HCT116 (cell line): Measurements from ENCODE around the gene METTL6. TPM values are rescaled to one million over a fixed set of nuclear protein-coding genes. Genes with fewer than 3 reads are reported as not detected.
"Not testable (repeated sequence)": the region's sequence is repeated elsewhere in the genome, so short reads cannot be mapped to it uniquely, and the experiment has no call there.

Experiments used
- ATAC-seq: fragments of 200-7000 bp; cut with Tn5 transposase; 2 replicates; pipeline ENCODE4 v1.9.1; 2020; ENCODE audit warnings: mild to moderate bottlenecking, moderate library complexity
- BruUV-seq: library from RNA; stranded (reverse); fragments of 400-500 nt; replicated peaks from 2 replicates; lab custom pipeline; 2021; lab: Mats Ljungman, UMichigan
- CTCF ChIA-PET: fragments of 300-600 bp; sonication (Branson Sonifier 250); formaldehyde crosslinking; loops from one replicate; lab custom pipeline; 2021; ENCODE audit warnings: antibody characterized with exemption; lab: Charles Lee
- POLR2A ChIA-PET: fragments of 300-600, 350-600 bp; sonication (Branson Sonifier 250); formaldehyde crosslinking; loops from one replicate; lab custom pipeline; 2021; ENCODE audit warnings: antibody characterized with exemption; lab: Charles Lee
- RAD21 ChIA-PET, 2 experiments: fragments of 300-600 bp; sonication (Branson Sonifier 250); formaldehyde crosslinking; loops; one replicate each; lab custom pipeline; 2023; ENCODE audit warnings: low total read pairs in 2 of 2; ENCODE audit not compliant: uncharacterized antibody in 2 of 2, unreplicated experiment in 2 of 2, low non-redundant PET in 1 of 2; lab: Charles Lee
- DNase-seq: peaks from one replicate; pipeline ENCODE4 v3.0.0-alpha.2; 2010; ENCODE audit warnings: low read depth, low spot score
- H2AFZ ChIP-seq: fragments of 200-600 bp; shearing (Covaris generic), sonication (generic); 2 replicates; pipeline ENCODE4 v1.6.1; 2017; ENCODE audit warnings: low read depth, mixed run types, mixed read lengths, antibody characterized with exemption, low read length; ENCODE audit not compliant: poor library complexity, severe bottlenecking
- H3K27ac ChIP-seq: 2 replicates; pipeline ENCODE4 v1.5.1; 2012; ENCODE audit warnings: low read depth, low read length
- H3K27me3 ChIP-seq: fragments of 200-600 bp; sonication (generic); 2 replicates; pipeline ENCODE4 v1.6.1; 2016; ENCODE audit warnings: mixed run types, low read length, mixed read lengths; ENCODE audit not compliant: insufficient read depth
- H3K36me3 ChIP-seq, 2 experiments: fragments of 200-500 bp in 1 of 2; fragments of 200-600 bp in 1 of 2; sonication (Bioruptor generic) in 1 of 2; sonication (generic) in 1 of 2; 2 replicates each; pipeline versions ENCODE4 v1.5.1 to v1.6.1; 2014 to 2016; ENCODE audit warnings: low read length in 2 of 2, inconsistent platforms in 1 of 2, mixed read lengths in 1 of 2, mixed run types in 1 of 2; ENCODE audit not compliant: insufficient read depth in 2 of 2, control insufficient read depth in 1 of 2
- H3K4me1 ChIP-seq, 2 experiments: fragments of 200-600 bp in 1 of 2; sonication (generic) in 1 of 2; 2 replicates each; pipeline versions ENCODE4 v1.5.1 to v1.6.1; 2012 to 2017; ENCODE audit warnings: low read length in 2 of 2, inconsistent platforms in 1 of 2, mild to moderate bottlenecking in 1 of 2, mixed read lengths in 1 of 2, mixed run types in 1 of 2, moderate library complexity in 1 of 2; ENCODE audit not compliant: insufficient read depth in 2 of 2, control insufficient read depth in 1 of 2
- H3K4me2 ChIP-seq: fragments of 200-600 bp; sonication (generic); 2 replicates; pipeline ENCODE4 v1.6.1; 2017; ENCODE audit warnings: mixed run types, low read length, mixed read lengths
- H3K4me3 ChIP-seq, 2 experiments: fragments of 200-600 bp in 1 of 2; sonication (generic) in 1 of 2; replicated peaks in 1 of 2; 2 replicates each; pipeline ENCODE4 v1.5.1; 2011 to 2016; ENCODE audit warnings: low read length in 2 of 2, control low read depth in 1 of 2, low read depth in 1 of 2, mild to moderate bottlenecking in 1 of 2, mixed read lengths in 1 of 2, mixed run types in 1 of 2
- H3K79me2 ChIP-seq: fragments of 200-600 bp; sonication (generic); 2 replicates; pipeline ENCODE4 v1.6.1; 2017; ENCODE audit warnings: mild to moderate bottlenecking, mixed run types, low read length, moderate library complexity, mixed read lengths; ENCODE audit not compliant: insufficient read depth
- H3K9ac ChIP-seq: fragments of 200-600 bp; sonication (generic); 2 replicates; pipeline ENCODE4 v1.6.1; 2016; ENCODE audit warnings: low read length, mixed read lengths
- H3K9me2 ChIP-seq: fragments of 200-600 bp; sonication (generic), shearing (Covaris generic); 2 replicates; pipeline ENCODE4 v1.6.1; 2017; ENCODE audit warnings: mixed run types, mild to moderate bottlenecking, moderate library complexity; ENCODE audit not compliant: insufficient read depth
- H3K9me3 ChIP-seq, 2 experiments: fragments of 200-500 bp in 1 of 2; fragments of 200-600 bp in 1 of 2; sonication (Bioruptor generic) in 1 of 2; sonication (generic) in 1 of 2; 2 replicates each; pipeline ENCODE4 v1.6.1; 2014 to 2017; ENCODE audit warnings: low read length in 2 of 2, mixed read lengths in 2 of 2, inconsistent platforms in 1 of 2, low read depth in 1 of 2, mild to moderate bottlenecking in 1 of 2, mixed run types in 1 of 2, moderate library complexity in 1 of 2; ENCODE audit not compliant: control insufficient read depth in 1 of 2, insufficient read depth in 1 of 2
- H4K20me1 ChIP-seq: fragments of 200-600 bp; sonication (generic), shearing (Covaris generic); 2 replicates; pipeline ENCODE4 v1.6.1; 2017; ENCODE audit warnings: mixed run types, mild to moderate bottlenecking, moderate library complexity; ENCODE audit not compliant: insufficient read depth
- EZH2 ChIP-seq: fragments of 200-600 bp; sonication (generic); IDR thresholded peaks from 2 replicates; pipeline ENCODE4 v1.6.1; 2017; ENCODE audit warnings: antibody characterized with exemption, mixed run types
- EZH2phosphoT487 ChIP-seq: fragments of 200-600 bp; IDR thresholded peaks from 2 replicates; pipeline ENCODE4 v1.6.1; 2018; ENCODE audit warnings: antibody characterized with exemption, borderline replicate concordance
- JUND ChIP-seq: IDR thresholded peaks from 2 replicates; pipeline ENCODE4 v1.6.1; 2012
- POLR2A ChIP-seq: IDR thresholded peaks from 2 replicates; pipeline ENCODE4 v1.7.0; 2011; ENCODE audit warnings: borderline replicate concordance; ENCODE audit not compliant: insufficient read depth, insufficient read length; ENCODE audit errors: extremely low read depth
- RAD21 ChIP-seq: IDR thresholded peaks from 2 replicates; pipeline ENCODE4 v1.6.1; 2012; ENCODE audit warnings: low read depth, mild to moderate bottlenecking
- SIN3A ChIP-seq: IDR thresholded peaks from 2 replicates; pipeline ENCODE4 v1.6.1; 2012; ENCODE audit warnings: low read depth
- SRF ChIP-seq: IDR thresholded peaks from 2 replicates; pipeline ENCODE4 v1.6.1; 2012; ENCODE audit warnings: low read depth
- TCF7L2 ChIP-seq: IDR thresholded peaks from 2 replicates; pipeline ENCODE4 v1.7.0; 2011; ENCODE audit warnings: borderline replicate concordance, inconsistent platforms; ENCODE audit not compliant: insufficient read depth, insufficient read length; ENCODE audit errors: extremely low read depth
- YY1 ChIP-seq: IDR thresholded peaks from 2 replicates; pipeline ENCODE4 v1.6.1; 2011; ENCODE audit warnings: low read length, low read depth, moderate library complexity, mild to moderate bottlenecking; ENCODE audit not compliant: insufficient replicate concordance; ENCODE audit errors: extremely low read depth
- intact Hi-C: fragments of 100-400 bp; cut with micrococcal nuclease; formaldehyde crosslinking; loops from 2 replicates; pipeline ENCODE4 v1.10.0; 2022
- total RNA-seq: library from RNA; stranded (reverse); gene quantifications from one replicate; pipeline ENCODE4 v1.2.1, GENCODE V29; 2021; ENCODE audit not compliant: unreplicated experiment

METTL6 gene
- total RNA-seq, 1 experiment from 2014 or later = 14.7 TPM

GRCh38 chr3:15458212-15458780, 31.0 kb upstream of the METTL6 start:
- H3K4me1 ChIP-seq = peaks cover 0 to 13% of the 10 kb centered on the region in 2 experiments; a peak in 2 of 4 replicates
- CTCF ChIA-PET = no interaction called here
- no peak overlapping the region for H3K27ac ChIP-seq
- no peak overlapping the region for H3K4me2 ChIP-seq
- no peaks in the 10 kb centered on the region for H3K9me3 ChIP-seq
- H2AFZ ChIP-seq = no peak overlapping the region
- H3K27me3 ChIP-seq = no peaks in the 10 kb centered on the region
- no peaks in the 10 kb centered on the region for H3K79me2 ChIP-seq
- intact Hi-C loops = no loop called here
- no peaks in the 10 kb centered on the region for H4K20me1 ChIP-seq
- no peak for DNase-seq
- H3K9me2 ChIP-seq = 0 out of 2 replicates have a peak, but pooled peaks cover 3% of the 10 kb centered on the region
- RAD21 ChIA-PET = no interaction called here
- no peak for TF ChIP-seq POLR2A
- H3K36me3 ChIP-seq = no peaks in the 10 kb centered on the region
- H3K9ac ChIP-seq = no peak overlapping the region
- BruUV-seq = no TSS peak
- H3K4me3 ChIP-seq = no peak overlapping the region
- POLR2A ChIA-PET = no interaction called here
- no peak for ATAC-seq

GRCh38 chr3:15456915-15457314, 29.6 kb upstream of the METTL6 start:
- H2AFZ ChIP-seq, H3K4me3 ChIP-seq, H3K9ac ChIP-seq, H4K20me1 ChIP-seq, ATAC-seq, DNase-seq, H3K9me2 ChIP-seq, H3K27ac ChIP-seq, intact Hi-C loops, H3K36me3 ChIP-seq, RAD21 ChIA-PET, H3K4me2 ChIP-seq, H3K79me2 ChIP-seq, H3K4me1 ChIP-seq, CTCF ChIA-PET, H3K27me3 ChIP-seq, POLR2A ChIA-PET, H3K9me3 ChIP-seq, BruUV-seq: not testable (repeated sequence)

GRCh38 chr3:15456321-15456720, 29.0 kb upstream of the METTL6 start:
- intact Hi-C loops = no loop called here
- no peaks in the 10 kb centered on the region for H3K9me3 ChIP-seq
- H2AFZ ChIP-seq = no peak overlapping the region
- no peaks in the 10 kb centered on the region for H3K79me2 ChIP-seq
- H3K27ac ChIP-seq = no peak overlapping the region
- H3K27me3 ChIP-seq = no peaks in the 10 kb centered on the region
- H4K20me1 ChIP-seq = no peaks in the 10 kb centered on the region
- TF ChIP-seq SRF = no peak
- no peak for TF ChIP-seq TCF7L2
- TF ChIP-seq EZH2phosphoT487 = no peak
- TF ChIP-seq SIN3A = no peak
- no peak for TF ChIP-seq YY1
- TF ChIP-seq RAD21 = no peak
- no peak for TF ChIP-seq EZH2
- TF ChIP-seq JUND = no peak
- H3K4me3 ChIP-seq = no peak overlapping the region
- ATAC-seq (no peak), DNase-seq (no peak)
- 0 out of 2 replicates have a peak, but pooled peaks cover 3% of the 10 kb centered on the region for H3K9me2 ChIP-seq
- POLR2A ChIA-PET = no interaction called here
- H3K36me3 ChIP-seq = no peaks in the 10 kb centered on the region
- no peak overlapping the region for H3K4me2 ChIP-seq
- peaks cover 0 to 6% of the 10 kb centered on the region in 2 experiments; a peak in 1 of 4 replicates for H3K4me1 ChIP-seq
- RAD21 ChIA-PET = no interaction called here
- BruUV-seq = no TSS peak
- CTCF ChIA-PET = no interaction called here
- no peak overlapping the region for H3K9ac ChIP-seq
